HepG2 (cell line): ENCODE results near the gene NUP54. TPM values are rescaled to one million over a fixed set of nuclear protein-coding genes. Genes with fewer than 3 reads are reported as not detected.

Experiments
- ATF3 ChIP-seq: sonication (generic); formaldehyde crosslinking; IDR thresholded peaks from 2 replicates; pipeline ENCODE4 v1.4.0; 2020; ENCODE audit warnings: missing genetic modification reagents
- BRCA1 ChIP-seq: sonication (generic); formaldehyde crosslinking; IDR thresholded peaks from 2 replicates; pipeline ENCODE4 v1.4.0; 2020; ENCODE audit warnings: missing genetic modification reagents
- FOXA3 ChIP-seq: IDR thresholded peaks from 2 replicates; pipeline ENCODE4 v1.6.1; 2016; ENCODE audit warnings: missing genetic modification reagents, missing compliant biosample characterization
- HCFC1 ChIP-seq: fragments of 150-350 bp; IDR thresholded peaks from 2 replicates; pipeline ENCODE4 v1.6.1; 2014; ENCODE audit warnings: low read depth, low read length
- JUNB ChIP-seq: sonication (generic); formaldehyde crosslinking; IDR thresholded peaks from 2 replicates; pipeline ENCODE4 v1.8.0; 2022; ENCODE audit warnings: missing genetic modification reagents, mild to moderate bottlenecking, borderline replicate concordance
- KAT8 ChIP-seq: IDR thresholded peaks from 2 replicates; pipeline ENCODE4 v1.6.1; 2016; ENCODE audit warnings: missing genetic modification reagents, missing compliant biosample characterization
- LBX2 ChIP-seq: sonication (generic); formaldehyde crosslinking; IDR thresholded peaks from 2 replicates; pipeline ENCODE4 v1.5.0; 2020; ENCODE audit warnings: missing genetic modification reagents, mild to moderate bottlenecking, borderline replicate concordance
- MXI1 ChIP-seq: IDR thresholded peaks from 3 replicates; pipeline ENCODE4 v1.6.1; 2012; ENCODE audit warnings: low read depth, low read length, inconsistent platforms, borderline replicate concordance
- NR3C1 ChIP-seq: sonication (generic); formaldehyde crosslinking; IDR thresholded peaks from 2 replicates; pipeline ENCODE4 v1.4.0; 2020; ENCODE audit warnings: missing genetic modification reagents
- RFXANK ChIP-seq: IDR thresholded peaks from 2 replicates; pipeline ENCODE4 v1.6.1; 2016
- RORA ChIP-seq: sonication (generic); formaldehyde crosslinking; IDR thresholded peaks from 2 replicates; pipeline ENCODE4 v1.5.0; 2020; ENCODE audit warnings: mild to moderate bottlenecking, missing genetic modification reagents, moderate library complexity
- SMAD3 ChIP-seq: sonication (generic); formaldehyde crosslinking; IDR thresholded peaks from 2 replicates; pipeline ENCODE4 v1.4.0; 2020; ENCODE audit warnings: missing genetic modification reagents
- SNAPC5 ChIP-seq: sonication (generic); formaldehyde crosslinking; IDR thresholded peaks from 2 replicates; pipeline ENCODE4 v1.8.1; 2023; ENCODE audit warnings: mild to moderate bottlenecking, missing genetic modification reagents, borderline replicate concordance
- SP1 ChIP-seq, 2 experiments: fragments of 450-650 bp in 1 of 2; sonication (generic) in 1 of 2; formaldehyde crosslinking in 1 of 2; IDR thresholded peaks; 2 replicates each; pipeline versions ENCODE4 v1.4.0 to v1.6.1; 2016 to 2020; ENCODE audit warnings: missing genetic modification reagents in 1 of 2
- ZBTB14 ChIP-seq: sonication (generic); formaldehyde crosslinking; IDR thresholded peaks from 2 replicates; pipeline ENCODE4 v1.4.0; 2020; ENCODE audit warnings: missing genetic modification reagents
- ZNF142 ChIP-seq: sonication (generic); formaldehyde crosslinking; IDR thresholded peaks from 2 replicates; pipeline ENCODE4 v1.4.0; 2020; ENCODE audit warnings: missing genetic modification reagents
- ZNF17 ChIP-seq: sonication (generic); formaldehyde crosslinking; IDR thresholded peaks from 2 replicates; pipeline ENCODE4 v1.5.0; 2020; ENCODE audit warnings: mild to moderate bottlenecking, missing genetic modification reagents
- ZNF296 ChIP-seq: sonication (generic); formaldehyde crosslinking; conservative IDR thresholded peaks from 2 replicates; pipeline ENCODE4 v1.5.0; 2020; ENCODE audit warnings: mild to moderate bottlenecking, missing genetic modification reagents
- ZNF512 ChIP-seq: sonication (generic); formaldehyde crosslinking; IDR thresholded peaks from 2 replicates; pipeline ENCODE4 v1.4.0; 2020; ENCODE audit warnings: mild to moderate bottlenecking, missing genetic modification reagents
- ZNF841 ChIP-seq: sonication (generic); formaldehyde crosslinking; IDR thresholded peaks from 2 replicates; pipeline ENCODE4 v1.8.1; 2023; ENCODE audit warnings: missing genetic modification reagents, borderline replicate concordance
- ZNF878 ChIP-seq: sonication (generic); formaldehyde crosslinking; IDR thresholded peaks from 2 replicates; pipeline ENCODE4 v1.8.1; 2023; ENCODE audit warnings: mild to moderate bottlenecking, missing genetic modification reagents, moderate library complexity
- polyA plus RNA-seq, 8 experiments: library from polyadenylated mRNA; depleted of rRNA in 3 of 8; stranded (reverse) in 7 of 8; unstranded in 1 of 8; fragments of >200 nt; fragmentation: Illumina TruSeq in 4 of 8; extraction: Trizol in 4 of 8; gene quantifications; 2 replicates each; pipeline versions ENCODE4 v1.2.1 to v1.2.3, GENCODE V29; 2011 to 2016; ENCODE audit warnings: low read depth in 4 of 8, missing spikeins in 1 of 8, mixed read lengths in 1 of 8; ENCODE audit not compliant: insufficient read depth in 1 of 8
- total RNA-seq, 5 experiments: library from RNA; depleted of rRNA; stranded (reverse); fragments of >200 nt; fragmentation: Illumina TruSeq; extraction: Trizol; gene quantifications; 2 replicates each; pipeline ENCODE4 v1.2.3, GENCODE V29; 2016; ENCODE audit warnings: low read depth in 1 of 5

NUP54 gene
- total and polyA plus RNA-seq, 2 of the 13 experiments (the other 11 are each of a cell fraction or from before 2014, with no cell fraction given) = 36.1 to 69.3 TPM

GRCh38 chr4:76087007-76087769 lies 61.0 kb downstream of the NUP54 start (continued):
- TF ChIP-seq ZNF142 (CRISPR knock-in tag) (no peak), KAT8 (CRISPR knock-in tag) (0 out of 2 replicates have a peak, but pooled peaks have one; percentile 44), ZBTB14 (CRISPR knock-in tag) (no peak), ZNF512 (CRISPR knock-in tag) (no peak), ZNF878 (CRISPR knock-in tag) (no peak), ZNF17 (no peak), SMAD3 (peak; percentile 31; the same call in 1 of the 2 replicates), MXI1 (peak; percentile 79; the same call in 2 of the 3 replicates), RFXANK (no peak), FOXA3 (CRISPR knock-in tag) (peak; percentile 74), ZNF296 (no peak), JUNB (CRISPR knock-in tag) (no peak), ZNF841 (CRISPR knock-in tag) (no peak), ATF3 (no peak), LBX2 (no peak), SP1 (IDR thresholded peaks at IDR 0.05) (no peak), SP1 (CRISPR knock-in tag; IDR thresholded peaks at IDR 0.05) (peak; percentile 32; the same call in 1 of the 2 replicates), HCFC1 (no peak), BRCA1 (CRISPR knock-in tag) (0 out of 2 replicates have a peak, but pooled peaks have one; percentile 32), RORA (CRISPR knock-in tag) (no peak), NR3C1 (CRISPR knock-in tag) (no peak), SNAPC5 (CRISPR knock-in tag) (no peak)
